ENCODE data around the gene C11orf91.
"Not testable (repeated sequence)": the region's sequence is repeated elsewhere in the genome, so short reads cannot be mapped to it uniquely, and the experiment has no call there.

Gene C11orf91

DNA sequence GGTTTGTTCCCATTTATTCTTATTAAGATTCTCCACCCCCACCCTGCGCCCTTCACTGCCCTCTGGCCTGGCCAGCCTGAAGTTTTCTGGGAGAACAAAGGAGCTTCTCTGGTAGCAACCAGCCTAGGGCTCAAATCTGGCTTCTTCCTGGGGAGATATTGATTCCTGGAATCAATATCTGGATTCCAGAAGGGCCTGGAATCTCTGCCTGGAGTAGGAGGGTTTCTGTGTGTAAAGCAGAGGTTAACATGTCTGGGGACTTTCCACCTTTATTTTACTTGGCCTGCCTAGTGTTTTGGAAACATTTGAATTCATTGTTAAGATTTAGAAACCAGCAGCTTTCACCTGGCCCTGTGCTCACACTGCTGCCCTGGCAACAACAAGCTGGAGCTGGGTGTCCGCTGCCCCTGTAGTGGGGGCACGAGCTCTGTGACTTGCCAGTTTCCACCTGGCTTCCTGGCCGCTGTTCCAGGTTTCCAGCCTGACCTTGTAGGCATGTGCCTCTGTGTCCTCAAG lies 5.5 kb downstream of the C11orf91 start:
- DNase-seq: no peak

- no peak for DNase-seq
Observed at GRCh38 chr11:33694346-33695050, 6.1 kb downstream of the C11orf91 start.

GRCh38 chr11:33692541-33692940 lies 8.1 kb downstream of the C11orf91 start:
- no peak for DNase-seq

- DNase-seq: no peak
Observed at GRCh38 chr11:33692013-33692504, 8.6 kb downstream of the C11orf91 start.

DNA sequence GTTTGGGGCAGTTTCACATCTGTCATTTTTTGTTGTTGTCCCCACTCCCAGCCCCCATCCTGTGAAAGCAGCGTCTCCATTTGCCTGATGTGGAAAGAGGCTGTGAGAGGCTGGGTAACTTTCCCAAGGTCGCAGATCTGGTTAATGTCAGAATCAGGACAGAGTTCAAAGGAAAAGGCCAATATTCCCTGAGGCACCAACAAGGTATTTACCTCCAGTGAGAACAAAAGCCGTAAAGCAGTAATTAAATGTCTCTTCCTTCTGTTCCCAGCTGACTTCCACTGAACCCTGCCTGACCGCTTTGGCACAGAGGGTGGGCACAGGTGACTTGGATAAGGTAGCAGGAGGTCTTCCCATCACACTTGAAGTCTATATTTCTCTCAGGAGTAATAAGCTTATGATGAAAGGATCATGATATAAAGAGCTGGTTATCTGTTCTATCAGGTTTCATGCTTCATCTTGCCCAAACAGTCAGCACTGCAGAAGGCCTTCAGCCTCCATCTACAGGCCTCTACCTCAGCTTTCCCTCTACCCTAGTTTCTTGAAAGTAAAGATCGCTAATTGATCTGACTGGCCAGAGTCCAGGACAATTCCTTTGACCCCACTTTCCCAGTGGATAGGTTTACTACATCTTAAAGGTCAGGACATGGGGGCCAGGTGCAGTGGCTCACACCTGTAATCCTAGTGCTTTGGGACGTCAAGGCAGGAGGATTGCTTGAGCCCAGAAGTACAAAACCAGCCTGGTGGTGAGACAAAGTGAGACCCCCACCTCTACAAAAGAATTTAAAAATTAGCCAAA lies 9.4 kb downstream of the C11orf91 start:
- no peak for DNase-seq

DNA sequence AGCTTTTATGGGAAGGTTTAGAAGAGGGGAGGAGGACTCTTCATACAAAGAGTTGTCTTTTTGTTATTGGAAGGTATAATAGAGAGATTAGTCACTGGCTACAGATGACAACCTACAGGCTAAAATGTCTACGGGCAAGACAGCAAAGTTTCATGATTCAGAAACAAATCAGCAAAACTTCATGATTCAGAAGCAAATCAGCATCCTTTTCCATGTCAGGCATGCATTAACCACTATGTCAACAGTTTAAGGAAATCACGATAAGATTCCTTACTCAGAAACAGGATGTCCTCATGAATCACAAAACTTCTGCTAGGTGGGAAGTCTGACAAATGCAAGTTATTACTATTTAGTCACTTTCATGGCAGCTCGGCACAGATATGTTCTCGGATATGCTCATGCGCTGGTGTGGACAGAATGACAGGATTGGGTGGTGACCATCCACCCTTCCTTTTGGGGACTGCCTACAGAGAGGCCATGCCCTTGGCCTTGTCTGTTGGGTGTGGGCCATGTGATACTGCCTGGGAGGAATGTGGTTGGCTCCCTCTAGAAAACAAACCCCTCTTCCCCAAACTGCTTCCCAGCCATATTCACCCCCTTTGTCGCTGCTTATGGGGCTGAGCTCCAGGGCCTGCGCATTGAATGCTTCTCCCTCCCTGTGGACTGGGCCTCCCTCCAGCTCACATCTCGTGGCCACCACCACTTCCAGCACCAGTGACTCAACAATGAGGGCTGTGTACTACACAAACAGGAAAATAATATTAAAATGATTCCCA lies 10.1 kb downstream of the C11orf91 start:
- no peak for DNase-seq

GRCh38 chr11:33689501-33689900 lies 11.1 kb downstream of the C11orf91 start:
- no peak for DNase-seq

GRCh38 chr11:33689085-33689484 lies 11.5 kb downstream of the C11orf91 start:
- DNase-seq: no peak

DNA sequence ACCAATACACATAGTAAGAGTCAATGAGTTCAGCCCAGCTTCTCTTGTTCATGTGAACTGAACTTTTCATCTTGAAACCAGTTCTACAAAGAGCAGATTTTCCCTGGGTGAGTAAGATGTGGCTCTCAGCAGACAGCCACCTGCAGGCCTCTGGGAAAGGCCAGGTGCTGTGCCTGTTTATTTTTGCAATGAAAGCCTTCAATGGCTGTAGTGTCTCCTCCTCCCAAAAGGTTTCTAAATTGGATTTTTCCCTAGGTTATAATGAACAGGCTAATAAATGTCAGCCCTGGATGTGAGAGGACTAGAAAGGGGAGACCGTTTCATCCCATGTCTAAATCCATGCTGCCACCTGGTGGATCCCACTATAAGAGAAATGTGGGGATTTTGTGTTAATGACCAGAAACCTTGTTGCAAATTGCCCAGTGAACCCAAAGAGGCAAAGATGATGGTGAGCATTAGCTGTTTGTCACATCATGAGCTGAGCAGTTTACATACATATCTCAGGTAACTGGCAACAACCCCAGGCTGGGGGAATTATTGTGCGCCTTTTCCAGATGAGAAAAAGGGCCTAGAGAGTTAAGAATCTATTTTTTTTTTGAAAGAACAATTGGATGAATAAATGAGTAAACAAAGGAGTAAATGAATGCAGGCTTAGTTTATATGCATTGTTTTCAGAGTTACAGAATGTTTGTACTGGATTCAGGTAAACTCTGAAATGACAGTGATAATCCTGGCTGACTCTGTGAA lies 12.7 kb downstream of the C11orf91 start:
- DNase-seq: no peak

- DNase-seq: no peak
Observed at GRCh38 chr11:33685082-33685481, 15.5 kb downstream of the C11orf91 start.

DNA sequence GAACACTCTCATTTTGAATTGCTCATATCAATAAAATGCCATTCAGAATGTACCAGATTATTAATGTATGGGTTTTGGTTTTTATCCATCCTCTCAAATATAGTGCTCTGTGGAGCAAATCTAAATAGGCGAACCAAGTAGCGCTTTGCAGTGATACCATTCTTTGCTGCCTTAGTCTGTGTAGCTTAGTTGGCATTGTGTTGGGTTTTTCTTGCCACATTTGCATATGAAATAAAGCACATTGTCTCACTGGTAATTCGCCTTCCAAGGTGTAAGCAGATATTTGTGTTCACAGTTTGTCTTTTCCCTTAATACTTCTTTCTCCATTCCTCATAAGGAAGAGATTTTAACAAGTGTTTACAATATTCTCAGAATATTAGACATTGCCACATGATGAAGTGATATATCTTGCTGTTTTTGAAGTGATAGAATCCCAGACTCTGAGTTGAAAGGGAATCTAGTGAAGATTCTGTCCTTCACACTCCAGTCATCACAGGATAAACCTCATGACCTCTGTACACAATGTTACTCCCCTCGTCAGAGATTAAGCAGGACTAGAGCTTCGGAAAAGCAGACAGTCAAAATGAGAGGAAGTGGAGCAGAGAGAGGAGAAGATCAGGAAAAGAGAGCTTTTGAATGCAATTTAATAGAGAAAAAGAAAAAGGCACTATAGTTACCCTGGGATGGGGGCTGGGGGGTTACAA lies 16.5 kb downstream of the C11orf91 start:
- DNase-seq: no peak

DNA sequence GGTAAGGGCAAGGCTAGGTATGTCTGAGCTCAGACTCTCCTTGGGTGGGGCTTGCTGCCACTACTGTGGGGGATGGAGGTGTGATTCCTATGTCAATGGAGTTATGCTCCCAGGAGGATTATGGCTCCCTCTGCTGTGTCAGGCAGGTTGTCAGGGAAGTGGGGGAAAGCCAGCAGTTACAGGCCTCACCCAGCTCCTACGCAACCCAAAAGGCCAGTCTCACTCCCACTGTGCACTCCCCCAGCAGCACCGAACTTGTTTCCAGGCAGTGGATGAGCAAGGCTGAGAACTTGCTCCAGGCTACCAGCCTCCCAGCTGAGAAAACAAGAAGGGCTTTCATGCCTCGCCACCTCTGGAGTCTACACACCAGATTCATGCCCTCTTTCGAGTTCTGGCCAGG lies 18.2 kb downstream of the C11orf91 start:
- no peak for DNase-seq

DNA sequence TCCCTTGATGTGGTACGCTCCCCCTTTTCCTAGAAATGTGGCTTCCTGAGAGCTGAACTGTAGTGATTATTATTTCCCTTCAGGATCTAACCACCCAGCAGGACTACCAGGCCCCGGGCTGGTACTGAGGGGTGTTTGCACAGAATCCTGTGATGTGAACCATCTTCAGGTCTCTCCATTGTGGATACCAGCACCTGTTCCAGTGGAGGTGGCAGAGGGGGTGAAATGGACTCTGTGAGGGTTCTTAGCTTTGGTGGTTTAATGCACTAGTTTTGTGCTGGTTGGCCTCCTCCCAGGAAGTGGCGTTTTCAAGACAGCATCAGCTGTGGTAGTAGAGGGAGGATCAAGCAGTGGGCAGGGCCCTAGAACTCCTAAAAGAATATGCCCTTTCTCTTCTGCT lies 18.6 kb downstream of the C11orf91 start:
- DNase-seq: no peak

DNA sequence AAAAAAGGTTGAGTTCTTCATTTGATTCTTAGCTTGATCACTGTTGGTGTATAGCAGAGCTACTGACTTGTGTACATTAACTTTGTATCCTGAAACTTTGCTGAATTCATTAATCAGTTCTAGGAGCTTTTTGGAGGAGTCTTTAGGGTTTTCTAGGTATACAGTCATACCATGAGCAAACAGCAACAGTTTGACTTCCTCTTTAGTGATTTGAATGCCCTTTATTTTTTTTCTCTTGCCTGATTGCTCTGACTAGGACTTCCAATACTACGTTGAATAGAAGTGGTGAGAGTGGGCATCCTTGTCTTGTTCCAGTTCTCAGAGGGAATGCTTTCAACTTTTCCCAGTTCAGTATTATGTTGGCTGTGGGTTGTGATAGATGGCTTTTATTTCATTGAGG lies 22.0 kb downstream of the C11orf91 start:
- not testable (repeated sequence) for DNase-seq

GRCh38 chr11:33674035-33674814 lies 26.4 kb downstream of the C11orf91 start:
- no peak for DNase-seq

DNA sequence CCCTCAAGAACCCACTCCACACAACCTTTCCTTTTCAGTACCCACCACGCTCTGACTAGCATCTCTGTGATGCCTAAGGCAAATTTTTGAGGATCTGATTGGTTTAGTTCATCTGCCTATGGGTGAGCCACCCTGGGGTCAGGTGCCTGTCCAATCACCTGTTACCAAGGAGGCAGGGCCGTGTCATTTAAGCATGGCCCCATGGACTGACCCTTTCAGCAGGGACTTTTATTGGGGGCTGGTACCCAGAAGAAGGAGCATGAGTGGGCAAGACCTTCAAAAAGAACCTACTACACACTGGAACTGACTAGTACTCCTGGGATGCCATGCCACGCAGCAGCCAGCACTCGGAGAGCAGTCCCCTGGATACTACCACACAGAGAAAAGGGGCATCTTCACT lies 28.4 kb downstream of the C11orf91 start:
- no peak for DNase-seq

DNA sequence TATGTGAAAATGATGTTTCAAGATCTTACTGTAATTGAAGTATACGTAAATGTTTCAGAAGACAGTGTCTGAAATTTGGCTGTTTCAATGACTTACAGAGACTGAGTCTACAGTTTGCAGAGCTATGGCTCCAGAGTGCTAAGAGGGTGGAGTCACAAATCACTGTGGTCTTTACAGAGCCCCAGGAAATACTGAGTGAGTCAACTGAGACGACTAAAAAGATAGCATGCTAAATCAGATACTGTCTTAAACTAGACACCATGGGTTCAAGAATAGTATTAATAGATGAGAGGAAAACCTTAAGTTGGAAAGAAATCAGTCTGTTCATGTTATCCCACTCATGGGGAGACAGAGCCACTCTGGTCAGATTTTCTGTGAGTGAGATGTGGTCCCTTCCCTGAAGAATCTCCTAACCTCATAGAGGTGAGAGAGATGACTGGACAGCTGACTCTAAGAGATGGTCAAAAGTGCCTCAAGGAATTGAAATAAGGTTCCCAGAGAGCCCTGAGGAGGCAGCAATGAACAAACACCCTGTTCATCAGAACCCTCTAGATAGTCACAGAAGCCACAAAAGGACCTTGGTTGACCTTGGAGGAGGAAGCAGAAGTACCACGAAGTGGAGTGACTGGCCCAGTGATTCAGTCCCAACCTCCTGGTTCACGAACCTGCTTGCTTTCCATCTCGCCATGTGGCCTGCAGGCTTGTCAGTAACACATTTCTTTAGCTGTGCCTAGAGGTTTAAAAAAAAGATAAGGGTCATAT lies 30.2 kb downstream of the C11orf91 start:
- no peak for DNase-seq

DNA sequence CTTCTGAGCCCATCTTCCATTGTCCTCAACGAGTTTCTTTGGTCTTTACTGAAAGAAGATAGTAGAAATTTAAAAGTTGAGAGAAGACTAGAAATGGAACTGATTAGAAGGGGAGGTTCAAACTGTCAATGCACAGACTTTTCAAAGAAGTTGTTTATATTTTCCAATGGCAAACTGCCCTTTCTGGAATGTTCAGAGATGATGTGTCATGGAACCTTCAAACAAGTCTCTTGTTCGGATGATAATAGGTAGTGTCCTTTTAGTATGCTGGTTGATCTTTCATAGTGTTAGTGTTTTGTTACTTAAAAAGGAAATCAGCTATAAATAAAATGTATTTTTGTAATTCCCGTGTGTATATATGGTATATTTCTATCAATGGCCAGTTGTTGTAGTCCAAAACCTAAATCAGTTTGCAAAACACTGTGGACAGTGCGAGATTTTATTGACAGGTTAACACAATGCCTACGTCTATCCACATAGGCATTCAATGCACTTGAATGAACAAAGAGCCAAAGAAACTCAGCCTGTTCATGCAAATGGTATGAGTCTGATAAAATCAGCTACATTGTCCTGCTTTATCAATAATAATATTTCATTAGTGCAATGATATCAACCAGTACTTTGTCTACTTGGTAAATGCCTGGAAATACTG lies 30.9 kb downstream of the C11orf91 start:
- DNase-seq: no peak

GRCh38 chr11:33668951-33669596 lies 31.6 kb downstream of the C11orf91 start:
- no peak for DNase-seq
